Measurements from ENCODE around the gene PNN.
"Not testable (repeated sequence)": the region's sequence is repeated elsewhere in the genome, so short reads cannot be mapped to it uniquely, and the experiment has no call there.

Gene PNN

GRCh38 chr14:39181026-39181692, 6.1 kb downstream of the PNN start:
- no peak for DNase-seq (ENCODE audit: low read depth)

GRCh38 chr14:39181693-39182047, 6.6 kb downstream of the PNN start:
- no peak for DNase-seq (ENCODE audit: low read depth)

GRCh38 chr14:39182770-39183684, 8.0 kb downstream of the PNN start:
- DNase-seq (ENCODE audit: low read depth), result no peak

GRCh38 chr14:39183685-39184003, 8.6 kb downstream of the PNN start:
- not testable (repeated sequence) for DNase-seq (ENCODE audit: low read depth)

- no peak for DNase-seq (ENCODE audit: low read depth)
These were observed 9.7 kb downstream of the PNN start for GRCh38 chr14:39184628-39185255.

- no peak for DNase-seq (ENCODE audit: low read depth)
These were observed 10.4 kb downstream of the PNN start for GRCh38 chr14:39185256-39186049.

GRCh38 chr14:39186941-39187525, 12.0 kb downstream of the PNN start:
- DNase-seq (ENCODE audit: low read depth), result no peak

- DNase-seq (ENCODE audit: low read depth), result no peak
These were observed 28.9 kb downstream of the PNN start for GRCh38 chr14:39203659-39204606.

- DNase-seq (ENCODE audit: low read depth), result not testable (repeated sequence)
These were observed 32.4 kb downstream of the PNN start for GRCh38 chr14:39207430-39207829.

GRCh38 chr14:39211109-39211741, 36.2 kb downstream of the PNN start:
- DNase-seq (ENCODE audit: low read depth), result no peak

- DNase-seq (ENCODE audit: low read depth), result no peak
These were observed 37.0 kb downstream of the PNN start for GRCh38 chr14:39212034-39212433.

GRCh38 chr14:39212693-39213092, 37.6 kb downstream of the PNN start:
- DNase-seq (ENCODE audit: low read depth), result no peak

- DNase-seq (ENCODE audit: low read depth), result no peak
These were observed 42.3 kb downstream of the PNN start for GRCh38 chr14:39217214-39217879.

GRCh38 chr14:39218171-39218769, 43.2 kb downstream of the PNN start:
- DNase-seq (ENCODE audit: low read depth), result no peak

- no peak for DNase-seq (ENCODE audit: low read depth)
These were observed 44.0 kb downstream of the PNN start for GRCh38 chr14:39219075-39219499.

- not testable (repeated sequence) for DNase-seq (ENCODE audit: low read depth)
These were observed 45.4 kb downstream of the PNN start for GRCh38 chr14:39220473-39220872.

GRCh38 chr14:39228044-39228443, 53.0 kb downstream of the PNN start:
- no peak for DNase-seq (ENCODE audit: low read depth)

GRCh38 chr14:39228509-39229221, 53.6 kb downstream of the PNN start:
- DNase-seq (ENCODE audit: low read depth), result peak; percentile 18

GRCh38 chr14:39229222-39229543, 54.1 kb downstream of the PNN start:
- peak; percentile 40 for DNase-seq (ENCODE audit: low read depth)
